ENCODE results near the gene BBS2. TPM values are rescaled to one million over a fixed set of nuclear protein-coding genes. Genes with fewer than 3 reads are reported as not detected.
A peak's percentile ranks its signal among the peaks of the same experiment; 100 is the strongest.

The BBS2 gene
- polyA plus RNA-seq (ENCODE audit: insufficient read depth in 1 of 5, insufficient read length in 5 of 5, low replicate concordance in 1 of 5) = 100 to 1,000 TPM in 1 of 5 donors, 10 to 100 TPM in 4; 60.1 to 108 (median 92.8) TPM
- long read RNA-seq, donor 1, partial matches to known transcripts = 5 of 8 reads
- long read RNA-seq, donor 1, other reads (novel, unspliced or antisense) = 0 of 8 reads
- long read RNA-seq, donor 2, transcript BBS2-201 (17 exons, 2,963 nt) = major isoform, 7 of 7 reads
- long read RNA-seq, donor 2, partial matches to known transcripts = 0 of 7 reads
- long read RNA-seq, donor 2, other reads (novel, unspliced or antisense) = 0 of 7 reads
- long read RNA-seq, donor 3, transcript BBS2-201 (17 exons, 2,963 nt) = major isoform, 5 of 15 reads
- long read RNA-seq, donor 3, partial matches to known transcripts = 10 of 15 reads
- long read RNA-seq, donor 3, other reads (novel, unspliced or antisense) = 0 of 15 reads
- long read RNA-seq, donor 4, partial matches to known transcripts = 0 of 12 reads
- long read RNA-seq, donor 4, other reads (novel, unspliced or antisense) = 8 of 12 reads
- long read RNA-seq, donor 5, partial matches to known transcripts = 11 of 16 reads
- long read RNA-seq, donor 5, other reads (novel, unspliced or antisense) = 0 of 16 reads
- long read RNA-seq, donor 6, transcript BBS2-201 (17 exons, 2,963 nt) = major isoform, 9 of 90 reads
- long read RNA-seq, donor 6, partial matches to known transcripts = 69 of 90 reads
- long read RNA-seq, donor 6, other reads (novel, unspliced or antisense) = 11 of 90 reads
- long read RNA-seq, donor 7, partial matches to known transcripts = 17 of 20 reads
- long read RNA-seq, donor 7, other reads (novel, unspliced or antisense) = 0 of 20 reads
- long read RNA-seq, donor 8, partial matches to known transcripts = 0 of 3 reads
- long read RNA-seq, donor 8, other reads (novel, unspliced or antisense) = 0 of 3 reads

- DNase-seq = peak; percentile 78 to 82
These were observed at the start of gene BBS2 for GRCh38 chr16:56519459-56520250. Gene BBS2 (minus strand): TSS chr16:56520024. CDS start chr16:56519862, 162 bp downstream.

- DNase-seq = no peak
These were observed 45.1 kb upstream of the BBS2 start, which contains the start of gene MT4 for GRCh38 chr16:56564793-56565477. Gene MT4 (plus strand): TSS chr16:56565073. CDS start chr16:56565129, 56 bp downstream.

GRCh38 chr16:56561126-56561525 is 41.3 kb upstream of the BBS2 start:
- no peak for DNase-seq

- no peak for DNase-seq
These were observed 40.6 kb upstream of the BBS2 start for GRCh38 chr16:56560447-56560846.

- no peak for DNase-seq
These were observed 39.3 kb upstream of the BBS2 start for GRCh38 chr16:56559109-56559508.

- no peak for DNase-seq
These were observed 38.4 kb upstream of the BBS2 start for GRCh38 chr16:56558024-56558747.

GRCh38 chr16:56554441-56554840 is 34.6 kb upstream of the BBS2 start:
- no peak for DNase-seq

- peak in 1 of 2 donors; percentile 6 for DNase-seq
These were observed 32.2 kb upstream of the BBS2 start for GRCh38 chr16:56551796-56552738.

GRCh38 chr16:56549744-56550385 is 30.0 kb upstream of the BBS2 start:
- DNase-seq = no peak

- no peak for DNase-seq
These were observed 29.3 kb upstream of the BBS2 start for GRCh38 chr16:56549161-56549560.

- no peak for DNase-seq
These were observed 28.2 kb upstream of the BBS2 start for GRCh38 chr16:56547949-56548567.

- no peak for DNase-seq
These were observed 27.5 kb upstream of the BBS2 start for GRCh38 chr16:56547120-56547948.

GRCh38 chr16:56542039-56542438 is 22.2 kb upstream of the BBS2 start:
- no peak for DNase-seq

GRCh38 chr16:56539656-56540055 is 19.8 kb upstream of the BBS2 start:
- no peak for DNase-seq

GRCh38 chr16:56538331-56538730 is 18.5 kb upstream of the BBS2 start:
- no peak for DNase-seq

- DNase-seq = no peak
These were observed 15.1 kb upstream of the BBS2 start for GRCh38 chr16:56534847-56535383.

GRCh38 chr16:56532714-56533113 is 12.9 kb upstream of the BBS2 start:
- no peak for DNase-seq

Data from right lung (tissue), 10 donors.